ENCODE results near the gene BCL2L2.

DNA sequence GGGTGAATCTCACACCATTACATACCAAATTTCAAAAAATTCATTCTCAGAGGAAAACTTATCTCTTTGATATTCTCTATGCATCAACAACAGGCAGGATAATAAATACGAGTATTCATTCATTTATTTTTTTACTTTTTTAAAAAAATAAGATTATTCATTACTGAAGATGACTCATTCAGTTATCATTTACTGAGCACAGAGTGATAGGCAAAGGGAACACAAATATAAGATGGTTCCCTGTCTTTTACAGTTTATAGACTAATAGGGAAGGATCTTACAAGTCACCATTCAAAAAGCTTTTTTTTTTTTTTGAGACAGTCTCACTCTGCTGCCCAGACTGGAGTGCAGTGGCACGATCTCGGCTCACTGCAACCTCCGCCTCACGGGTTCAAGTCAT, 9.7 kb downstream of the BCL2L2 start:
- TF ChIP-seq EP300 (IDR thresholded peaks at IDR 0.05) = no peak
- TF ChIP-seq, protein P1, sequence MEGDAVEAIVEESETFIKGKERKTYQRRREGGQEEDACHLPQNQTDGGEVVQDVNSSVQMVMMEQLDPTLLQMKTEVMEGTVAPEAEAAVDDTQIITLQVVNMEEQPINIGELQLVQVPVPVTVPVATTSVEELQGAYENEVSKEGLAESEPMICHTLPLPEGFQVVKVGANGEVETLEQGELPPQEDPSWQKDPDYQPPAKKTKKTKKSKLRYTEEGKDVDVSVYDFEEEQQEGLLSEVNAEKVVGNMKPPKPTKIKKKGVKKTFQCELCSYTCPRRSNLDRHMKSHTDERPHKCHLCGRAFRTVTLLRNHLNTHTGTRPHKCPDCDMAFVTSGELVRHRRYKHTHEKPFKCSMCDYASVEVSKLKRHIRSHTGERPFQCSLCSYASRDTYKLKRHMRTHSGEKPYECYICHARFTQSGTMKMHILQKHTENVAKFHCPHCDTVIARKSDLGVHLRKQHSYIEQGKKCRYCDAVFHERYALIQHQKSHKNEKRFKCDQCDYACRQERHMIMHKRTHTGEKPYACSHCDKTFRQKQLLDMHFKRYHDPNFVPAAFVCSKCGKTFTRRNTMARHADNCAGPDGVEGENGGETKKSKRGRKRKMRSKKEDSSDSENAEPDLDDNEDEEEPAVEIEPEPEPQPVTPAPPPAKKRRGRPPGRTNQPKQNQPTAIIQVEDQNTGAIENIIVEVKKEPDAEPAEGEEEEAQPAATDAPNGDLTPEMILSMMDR (IDR thresholded peaks at IDR 0.05) = no peak
